CD4-positive, alpha-beta T cell treated with Interleukin-6 at 100 ng/mL for 8 hours (primary cell): ENCODE measurements around the gene NME4.

Source experiments
- DNase-seq: peaks from one replicate; pipeline ENCODE4 v3.0.0-alpha.2; 2020; ENCODE audit warnings: mixed read lengths, low spot score

NME4 gene

DNA sequence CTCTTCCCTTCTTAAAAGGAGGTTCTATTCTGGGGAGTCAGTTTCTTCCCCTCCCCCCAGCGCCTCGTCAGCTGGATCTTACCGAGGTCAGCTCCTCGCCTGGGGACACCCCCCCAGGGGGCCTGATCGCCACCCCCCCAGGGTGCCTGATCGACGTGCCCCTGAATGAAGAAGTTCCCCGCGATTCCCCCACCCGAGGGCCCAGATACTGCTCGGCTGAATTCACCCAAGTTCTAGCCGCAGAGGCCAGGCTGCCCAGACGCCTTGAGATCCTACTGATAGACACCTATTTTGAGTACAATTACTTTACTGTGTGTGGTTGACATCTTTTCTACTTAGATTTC lies 29.9 kb downstream of the NME4 start:
- no peak for DNase-seq

DNA sequence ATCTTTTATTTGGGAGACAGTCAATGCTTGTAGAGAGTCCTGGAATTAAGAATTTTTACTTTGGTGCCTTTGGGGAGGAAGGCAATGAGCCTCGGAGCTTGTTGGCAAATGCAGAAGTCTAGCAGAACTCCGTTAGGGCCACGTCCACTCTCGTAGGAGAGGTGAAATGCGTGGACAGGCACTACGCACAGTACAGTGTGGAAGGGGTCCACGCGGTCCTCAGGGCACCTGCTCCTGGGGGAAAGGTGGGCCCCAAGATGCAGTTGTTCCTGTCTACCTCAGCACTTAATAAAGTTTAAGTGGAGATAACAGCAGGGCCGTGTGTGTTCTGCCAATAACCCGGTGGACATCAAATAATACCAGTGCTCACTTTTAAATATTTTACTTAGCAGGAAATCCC lies 30.3 kb downstream of the NME4 start:
- DNase-seq, result no peak

DNA sequence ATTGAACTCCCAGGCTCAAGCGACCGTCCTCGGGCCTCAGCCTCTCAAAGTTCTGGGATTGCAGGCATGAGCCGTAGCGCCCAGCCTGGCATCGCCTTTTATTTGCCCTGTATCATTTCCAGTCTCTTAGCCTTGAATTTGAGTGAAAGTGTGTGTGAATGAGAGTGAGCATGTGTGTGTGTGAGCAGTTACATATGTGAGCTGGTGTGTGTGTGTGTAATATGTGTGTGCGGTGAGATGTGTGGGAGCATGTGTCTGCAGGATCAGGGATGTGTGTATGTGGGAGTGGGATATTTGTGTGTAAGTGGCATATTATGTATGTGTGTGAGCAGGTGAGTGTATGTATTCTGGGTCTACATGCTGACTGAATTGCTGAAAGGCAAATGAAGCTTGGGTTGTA lies 33.9 kb downstream of the NME4 start:
- no peak for DNase-seq

DNA sequence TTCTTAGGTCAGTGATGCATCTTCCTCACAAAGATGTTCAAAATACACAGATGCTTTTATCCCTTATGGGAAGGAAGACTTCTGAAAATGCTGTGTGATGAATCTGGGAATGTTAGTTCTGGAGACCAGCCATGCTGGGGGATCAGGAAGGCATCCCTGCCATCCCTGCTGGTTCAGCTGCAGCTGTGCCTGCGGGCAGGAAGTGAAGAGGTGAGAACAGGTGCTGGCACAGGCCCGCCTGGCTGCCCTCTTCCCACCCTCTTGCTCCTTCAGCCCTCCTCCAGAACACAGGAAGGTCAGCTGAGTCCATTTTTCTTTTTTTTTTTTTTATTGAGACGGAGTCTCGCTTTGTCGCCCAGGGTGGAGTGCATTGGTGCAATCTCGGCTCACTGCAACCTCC lies 43.6 kb downstream of the NME4 start:
- no peak for DNase-seq

DNA sequence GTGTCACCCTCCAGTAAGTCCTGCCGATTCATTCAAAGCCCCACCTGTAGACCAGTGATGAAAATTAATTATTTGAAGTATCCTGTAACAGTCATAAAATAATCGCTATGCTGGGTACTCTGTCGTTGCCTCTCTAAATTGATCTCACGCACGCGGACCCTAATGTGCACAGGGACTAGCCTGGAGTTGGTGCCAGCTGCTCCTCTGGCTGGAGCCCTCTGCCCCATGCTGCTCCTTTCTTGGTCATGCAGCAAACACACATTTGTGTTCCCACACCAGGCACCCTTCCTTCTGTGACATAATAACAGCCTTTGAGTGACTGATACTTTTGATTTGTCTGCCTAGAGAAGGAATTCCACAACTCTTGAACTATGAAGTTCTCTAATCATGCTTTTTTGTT lies 44.4 kb downstream of the NME4 start:
- DNase-seq, result no peak

DNA sequence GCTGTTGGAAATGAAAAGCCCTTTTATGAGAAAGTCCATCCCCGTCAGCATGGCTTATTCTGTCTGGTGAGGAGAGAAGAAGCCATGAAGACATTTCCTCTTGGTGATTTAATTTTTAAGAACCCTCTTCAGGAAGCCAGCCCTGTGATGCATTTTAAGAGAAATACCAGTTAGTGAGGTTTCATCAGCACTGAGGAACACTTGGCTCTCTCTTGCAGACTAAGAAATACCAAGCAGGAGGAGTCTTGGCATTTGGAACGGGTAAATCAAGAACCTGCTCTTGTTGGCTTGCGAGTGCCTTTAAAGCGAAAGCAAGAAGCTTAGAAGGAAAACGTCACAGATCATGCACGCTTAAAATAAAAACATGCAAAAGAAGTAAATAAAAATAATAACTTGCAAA lies 46.0 kb downstream of the NME4 start:
- DNase-seq, result no peak

DNA sequence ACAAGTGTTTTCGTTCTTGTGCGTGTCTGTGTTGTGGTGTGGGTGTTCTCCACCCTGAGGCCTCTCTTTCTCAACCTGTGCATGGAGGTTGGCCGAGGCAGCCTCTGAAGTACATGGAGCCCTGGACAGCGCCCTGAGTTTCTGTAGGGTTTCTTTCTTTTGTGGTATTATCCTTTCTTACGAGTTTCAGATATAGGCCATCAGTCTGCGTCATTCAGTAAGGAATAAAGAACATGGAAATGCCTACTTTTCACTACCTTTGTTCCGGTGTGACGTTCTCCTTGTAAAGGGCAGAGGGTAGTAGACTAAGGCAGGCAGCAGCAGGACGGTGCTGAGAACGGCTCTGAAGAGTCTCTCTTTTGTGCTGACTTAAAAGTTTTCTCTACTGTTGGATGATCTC lies 47.0 kb downstream of the NME4 start:
- no peak for DNase-seq

DNA sequence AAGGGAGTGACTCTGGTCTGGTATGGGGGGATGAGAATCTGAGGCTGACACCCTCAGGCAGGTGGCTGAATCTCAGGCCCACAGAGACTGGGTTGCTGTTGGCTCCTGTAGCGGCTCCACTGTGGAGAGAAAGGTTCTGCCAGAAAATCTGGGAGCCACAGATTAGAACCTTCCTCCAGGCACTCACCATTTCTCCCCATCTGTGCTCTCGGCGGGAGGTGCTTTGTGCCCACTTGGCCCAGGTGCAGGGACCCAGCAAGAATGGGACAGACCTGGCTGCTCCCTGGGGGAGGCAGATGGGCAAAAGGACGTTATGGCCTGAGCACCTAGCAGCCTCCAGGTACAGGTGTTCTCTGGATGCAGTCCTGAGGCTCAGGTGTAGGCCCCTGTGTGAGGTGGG lies 48.6 kb downstream of the NME4 start:
- DNase-seq, result no peak
